GM12878 (cell line): Measurements from ENCODE around the gene KLK5. TPM values are rescaled to one million over a fixed set of nuclear protein-coding genes. Genes with fewer than 3 reads are reported as not detected.

Experiments used
- ATAC-seq: fragments of 200-7000 bp; cut with Tn5 transposase; 3 replicates; pipeline ENCODE4 v1.9.1; 2020; ENCODE audit warnings: mild to moderate bottlenecking, moderate library complexity
- BruUV-seq: library from RNA; stranded (reverse); fragments of 400-500 nt; replicated peaks from 2 replicates; lab custom pipeline; 2021; lab: Mats Ljungman, UMichigan
- CTCF ChIA-PET: fragments of 300-600 bp; sonication (Branson Sonifier 250); formaldehyde crosslinking; extraction: SDS; loops from one replicate; lab custom pipeline; 2021; ENCODE audit warnings: inconsistent platforms; lab: Yijun Ruan, JAX
- POLR2A ChIA-PET: fragments of 350-600 bp; formaldehyde crosslinking; extraction: SDS; loops from one replicate; lab custom pipeline; 2021; ENCODE audit warnings: inconsistent platforms; lab: Charles Lee
- RAD21 ChIA-PET: fragments of 300-600 bp; sonication (Branson Sonifier 250); formaldehyde crosslinking; loops from one replicate; lab custom pipeline; 2023; ENCODE audit warnings: antibody characterized with exemption; ENCODE audit not compliant: unreplicated experiment; lab: Charles Lee
- SMC1A ChIA-PET: fragments of 300-600 bp; sonication (Branson Sonifier 250); formaldehyde crosslinking; loops from one replicate; lab custom pipeline; 2023; ENCODE audit not compliant: unreplicated experiment, uncharacterized antibody; lab: Charles Lee
- DNase-seq: peaks from one replicate; pipeline ENCODE4 v3.0.0-alpha.2; 2011; ENCODE audit warnings: low read depth, low spot score
- FAIRE-seq: peaks from 3 replicates; lab custom pipeline; 2011; peaks lifted over from hg19 to GRCh38; lab: Jason Lieb, UNC
- H2AFZ ChIP-seq: 2 replicates; pipeline ENCODE4 v1.6.0; 2011; ENCODE audit warnings: low read depth, low read length, control low read depth; ENCODE audit not compliant: control insufficient read depth
- H3K27ac ChIP-seq: 2 replicates; pipeline ENCODE4 v1.5.1; 2011; ENCODE audit warnings: control low read depth; ENCODE audit not compliant: control insufficient read depth, insufficient read depth
- H3K27me3 ChIP-seq, 2 experiments: replicated peaks in 1 of 2; 2 replicates each; pipeline versions ENCODE4 v1.6.0 to v1.6.1; 2011; ENCODE audit warnings: low read length in 1 of 2; ENCODE audit not compliant: control insufficient read depth in 2 of 2, insufficient read depth in 2 of 2
- H3K36me3 ChIP-seq, 2 experiments: 2 replicates each; pipeline ENCODE4 v1.5.1; 2011; ENCODE audit warnings: low read length in 1 of 2; ENCODE audit not compliant: control insufficient read depth in 2 of 2, insufficient read depth in 2 of 2
- H3K4me1 ChIP-seq: 2 replicates; pipeline ENCODE4 v1.6.1; 2011; ENCODE audit warnings: mild to moderate bottlenecking, low read length, moderate library complexity, mixed read lengths; ENCODE audit not compliant: control insufficient read depth, insufficient read depth
- H3K4me2 ChIP-seq: 2 replicates; pipeline ENCODE4 v1.6.0; 2011; ENCODE audit warnings: control low read depth; ENCODE audit not compliant: control insufficient read depth, insufficient read depth
- H3K4me3 ChIP-seq: fragments of 200-600 bp; sonication (generic); 2 replicates; pipeline ENCODE4 v1.5.1; 2016
- H3K79me2 ChIP-seq: 2 replicates; pipeline ENCODE4 v1.6.0; 2011; ENCODE audit warnings: low read length; ENCODE audit not compliant: control insufficient read depth, insufficient read depth
- H3K9ac ChIP-seq: 2 replicates; pipeline ENCODE4 v1.8.0; 2011; ENCODE audit warnings: low read length, control low read depth, mixed read lengths; ENCODE audit not compliant: control insufficient read depth, insufficient read depth
- H3K9me3 ChIP-seq: replicated peaks from 3 replicates; pipeline ENCODE4 v1.5.1; 2011; ENCODE audit warnings: mild to moderate bottlenecking, low read length; ENCODE audit not compliant: control insufficient read depth, insufficient read depth
- H4K20me1 ChIP-seq: 2 replicates; pipeline ENCODE4 v1.6.0; 2011; ENCODE audit not compliant: control insufficient read depth, insufficient read depth
- ATF3 ChIP-seq: IDR thresholded peaks from 2 replicates; pipeline ENCODE4 v1.6.1; 2011; ENCODE audit warnings: low read depth, mild to moderate bottlenecking, low read length, moderate library complexity, borderline replicate concordance; ENCODE audit errors: extremely low read depth
- ATF7 ChIP-seq: fragments of 450-650 bp; IDR thresholded peaks from 2 replicates; pipeline ENCODE4 v1.6.1; 2016; ENCODE audit warnings: low read depth, mild to moderate bottlenecking
- CBX5 ChIP-seq: sonication (generic); IDR thresholded peaks from 2 replicates; pipeline ENCODE4 v1.6.1; 2016; ENCODE audit warnings: low read depth, moderate library complexity, mild to moderate bottlenecking, inconsistent platforms
- EED ChIP-seq: sonication (generic); IDR thresholded peaks from 2 replicates; pipeline ENCODE4 v1.6.1; 2016; ENCODE audit warnings: antibody characterized with exemption, low read depth
- FOXK2 ChIP-seq: fragments of 450-650 bp; IDR thresholded peaks from 2 replicates; pipeline ENCODE4 v1.6.1; 2017; ENCODE audit warnings: mild to moderate bottlenecking, moderate library complexity
- LARP7 ChIP-seq: fragments of 450-650 bp; IDR thresholded peaks from 2 replicates; pipeline ENCODE4 v1.6.1; 2017; ENCODE audit warnings: mild to moderate bottlenecking
- RCOR1 ChIP-seq: conservative IDR thresholded peaks from 2 replicates; pipeline ENCODE4 v1.6.1; 2012; ENCODE audit warnings: low read depth, low read length, improper control_type of control experiment
- RUNX3 ChIP-seq: IDR thresholded peaks from 2 replicates; pipeline ENCODE4 v1.6.1; 2012; ENCODE audit warnings: low read length, inconsistent platforms
- SIN3A ChIP-seq: IDR thresholded peaks from 2 replicates; pipeline ENCODE4 v1.6.1; 2012; ENCODE audit warnings: low read depth, low read length, improper control_type of control experiment
- TCF12 ChIP-seq: IDR thresholded peaks from 2 replicates; pipeline ENCODE4 v1.6.1; 2011; ENCODE audit warnings: low read depth, mild to moderate bottlenecking, low read length
- WGBS: methylation state at CpG from one replicate; pipeline ENCODE4 v1.1.6; 2016; ENCODE audit warnings: low lambda C conversion rate; ENCODE audit not compliant: insufficient replicate concordance, insufficient coverage; ENCODE audit errors: missing lambda C conversion rate; 5-methylcytosine and 5-hydroxymethylcytosine counted together
- in situ Hi-C: fragments of 300-500 bp; cut with MboI; formaldehyde crosslinking; loops from 9 replicates; pipeline ENCODE4 v1.14.3; 2018; ENCODE audit warnings: mixed read lengths
- intact Hi-C: fragments of 100-400 bp; cut with micrococcal nuclease; formaldehyde crosslinking; loops from one replicate; pipeline ENCODE4 v1.14.2; 2022; ENCODE audit not compliant: unreplicated experiment
- polyA plus RNA-seq, 11 experiments: library from polyadenylated mRNA; depleted of rRNA in 4 of 11; unstranded in 6 of 11; stranded (reverse) in 5 of 11; fragments of >200 nt; fragmentation: Nextera tagmentation in 4 of 11; fragmentation: Illumina TruSeq in 1 of 11; extraction: Ambion mirVana in 4 of 11; extraction: Trizol in 1 of 11; gene quantifications; 1 replicate in 1 of 11; 2 replicates in 10 of 11; pipeline versions ENCODE4 v1.2.1 to v1.2.3, GENCODE V29; 2011 to 2016; ENCODE audit warnings: inconsistent platforms in 2 of 11, missing spikeins in 2 of 11, low read depth in 1 of 11
- total RNA-seq, 4 experiments: library from RNA; depleted of rRNA in 3 of 4; stranded (reverse); fragments of >200 nt in 3 of 4; fragmentation: Illumina TruSeq in 1 of 4; extraction: Trizol in 1 of 4; gene quantifications; 2 replicates each; pipeline versions ENCODE4 v1.2.1 to v1.2.3, GENCODE V29; 2013 to 2021
- TF ChIP-seq, protein P1 (sequence below): fragments of 450-650 bp; IDR thresholded peaks from 2 replicates; pipeline ENCODE4 v1.6.1; 2016; ENCODE audit warnings: mild to moderate bottlenecking
- TF ChIP-seq, protein P2 (sequence below): fragments of 450-650 bp; IDR thresholded peaks from 2 replicates; pipeline ENCODE4 v1.6.1; 2017; ENCODE audit warnings: mild to moderate bottlenecking
- TF ChIP-seq, protein P3 (sequence below): IDR thresholded peaks from 2 replicates; pipeline ENCODE4 v1.6.1; 2012; ENCODE audit warnings: improper control_type of control experiment, low read depth, low read length; ENCODE audit not compliant: insufficient replicate concordance

The KLK5 gene
- total and polyA plus RNA-seq, 10 of the 15 experiments (the other 5 are each of a cell fraction or from before 2014, with no cell fraction given), result 0.16 TPM; not detected in 9

GRCh38 chr19:50998061-50998460, 45.2 kb upstream of the KLK5 start:
- ChIA-PET SMC1A (no interaction called here), CTCF (no interaction called here), POLR2A (no interaction called here), RAD21 (no interaction called here)
- intact Hi-C loops, result no loop called here
- H3K4me2 ChIP-seq, result no peak overlapping the region
- peaks cover 2% of the 10 kb centered on the region; the same call in 1 of the 3 replicates for H3K9me3 ChIP-seq
- FAIRE-seq, result no peak
- no peaks in the 10 kb centered on the region; a peak in 1 of 4 replicates for H3K27me3 ChIP-seq
- TF ChIP-seq SIN3A (no peak), RCOR1 (no peak), FOXK2 (no peak), CBX5 (no peak), ATF3 (no peak), ATF7 (no peak), TCF12 (no peak), LARP7 (no peak), EED (no peak), RUNX3 (no peak)
- TF ChIP-seq, protein P1, sequence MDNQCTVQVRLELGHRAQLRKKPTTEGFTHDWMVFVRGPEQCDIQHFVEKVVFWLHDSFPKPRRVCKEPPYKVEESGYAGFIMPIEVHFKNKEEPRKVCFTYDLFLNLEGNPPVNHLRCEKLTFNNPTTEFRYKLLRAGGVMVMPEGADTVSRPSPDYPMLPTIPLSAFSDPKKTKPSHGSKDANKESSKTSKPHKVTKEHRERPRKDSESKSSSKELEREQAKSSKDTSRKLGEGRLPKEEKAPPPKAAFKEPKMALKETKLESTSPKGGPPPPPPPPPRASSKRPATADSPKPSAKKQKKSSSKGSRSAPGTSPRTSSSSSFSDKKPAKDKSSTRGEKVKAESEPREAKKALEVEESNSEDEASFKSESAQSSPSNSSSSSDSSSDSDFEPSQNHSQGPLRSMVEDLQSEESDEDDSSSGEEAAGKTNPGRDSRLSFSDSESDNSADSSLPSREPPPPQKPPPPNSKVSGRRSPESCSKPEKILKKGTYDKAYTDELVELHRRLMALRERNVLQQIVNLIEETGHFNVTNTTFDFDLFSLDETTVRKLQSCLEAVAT, result no peak
- TF ChIP-seq, protein P2, sequence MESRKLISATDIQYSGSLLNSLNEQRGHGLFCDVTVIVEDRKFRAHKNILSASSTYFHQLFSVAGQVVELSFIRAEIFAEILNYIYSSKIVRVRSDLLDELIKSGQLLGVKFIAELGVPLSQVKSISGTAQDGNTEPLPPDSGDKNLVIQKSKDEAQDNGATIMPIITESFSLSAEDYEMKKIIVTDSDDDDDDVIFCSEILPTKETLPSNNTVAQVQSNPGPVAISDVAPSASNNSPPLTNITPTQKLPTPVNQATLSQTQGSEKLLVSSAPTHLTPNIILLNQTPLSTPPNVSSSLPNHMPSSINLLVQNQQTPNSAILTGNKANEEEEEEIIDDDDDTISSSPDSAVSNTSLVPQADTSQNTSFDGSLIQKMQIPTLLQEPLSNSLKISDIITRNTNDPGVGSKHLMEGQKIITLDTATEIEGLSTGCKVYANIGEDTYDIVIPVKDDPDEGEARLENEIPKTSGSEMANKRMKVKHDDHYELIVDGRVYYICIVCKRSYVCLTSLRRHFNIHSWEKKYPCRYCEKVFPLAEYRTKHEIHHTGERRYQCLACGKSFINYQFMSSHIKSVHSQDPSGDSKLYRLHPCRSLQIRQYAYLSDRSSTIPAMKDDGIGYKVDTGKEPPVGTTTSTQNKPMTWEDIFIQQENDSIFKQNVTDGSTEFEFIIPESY, result no peak
- TF ChIP-seq, protein P3, sequence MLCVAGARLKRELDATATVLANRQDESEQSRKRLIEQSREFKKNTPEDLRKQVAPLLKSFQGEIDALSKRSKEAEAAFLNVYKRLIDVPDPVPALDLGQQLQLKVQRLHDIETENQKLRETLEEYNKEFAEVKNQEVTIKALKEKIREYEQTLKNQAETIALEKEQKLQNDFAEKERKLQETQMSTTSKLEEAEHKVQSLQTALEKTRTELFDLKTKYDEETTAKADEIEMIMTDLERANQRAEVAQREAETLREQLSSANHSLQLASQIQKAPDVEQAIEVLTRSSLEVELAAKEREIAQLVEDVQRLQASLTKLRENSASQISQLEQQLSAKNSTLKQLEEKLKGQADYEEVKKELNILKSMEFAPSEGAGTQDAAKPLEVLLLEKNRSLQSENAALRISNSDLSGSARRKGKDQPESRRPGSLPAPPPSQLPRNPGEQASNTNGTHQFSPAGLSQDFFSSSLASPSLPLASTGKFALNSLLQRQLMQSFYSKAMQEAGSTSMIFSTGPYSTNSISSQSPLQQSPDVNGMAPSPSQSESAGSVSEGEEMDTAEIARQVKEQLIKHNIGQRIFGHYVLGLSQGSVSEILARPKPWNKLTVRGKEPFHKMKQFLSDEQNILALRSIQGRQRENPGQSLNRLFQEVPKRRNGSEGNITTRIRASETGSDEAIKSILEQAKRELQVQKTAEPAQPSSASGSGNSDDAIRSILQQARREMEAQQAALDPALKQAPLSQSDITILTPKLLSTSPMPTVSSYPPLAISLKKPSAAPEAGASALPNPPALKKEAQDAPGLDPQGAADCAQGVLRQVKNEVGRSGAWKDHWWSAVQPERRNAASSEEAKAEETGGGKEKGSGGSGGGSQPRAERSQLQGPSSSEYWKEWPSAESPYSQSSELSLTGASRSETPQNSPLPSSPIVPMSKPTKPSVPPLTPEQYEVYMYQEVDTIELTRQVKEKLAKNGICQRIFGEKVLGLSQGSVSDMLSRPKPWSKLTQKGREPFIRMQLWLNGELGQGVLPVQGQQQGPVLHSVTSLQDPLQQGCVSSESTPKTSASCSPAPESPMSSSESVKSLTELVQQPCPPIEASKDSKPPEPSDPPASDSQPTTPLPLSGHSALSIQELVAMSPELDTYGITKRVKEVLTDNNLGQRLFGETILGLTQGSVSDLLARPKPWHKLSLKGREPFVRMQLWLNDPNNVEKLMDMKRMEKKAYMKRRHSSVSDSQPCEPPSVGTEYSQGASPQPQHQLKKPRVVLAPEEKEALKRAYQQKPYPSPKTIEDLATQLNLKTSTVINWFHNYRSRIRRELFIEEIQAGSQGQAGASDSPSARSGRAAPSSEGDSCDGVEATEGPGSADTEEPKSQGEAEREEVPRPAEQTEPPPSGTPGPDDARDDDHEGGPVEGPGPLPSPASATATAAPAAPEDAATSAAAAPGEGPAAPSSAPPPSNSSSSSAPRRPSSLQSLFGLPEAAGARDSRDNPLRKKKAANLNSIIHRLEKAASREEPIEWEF, result no peak
- no peaks in the 10 kb centered on the region for H3K4me1 ChIP-seq
- no peak overlapping the region for H2AFZ ChIP-seq
- H3K4me3 ChIP-seq, result no peak overlapping the region
- no peaks in the 10 kb centered on the region for H3K79me2 ChIP-seq
- no peak for DNase-seq
- no peak overlapping the region for H3K27ac ChIP-seq
- 21% methylated on average over 5 of the region's 5 CpGs for WGBS
- H3K9ac ChIP-seq, result no peak overlapping the region
- ATAC-seq, result no peak
- H4K20me1 ChIP-seq, result no peaks in the 10 kb centered on the region
- no TSS peak for BruUV-seq
- in situ Hi-C loops, result no loop called here
- no peaks in the 10 kb centered on the region for H3K36me3 ChIP-seq
